ENCODE measurements around the gene LPIN1.

The LPIN1 gene

GRCh38 chr2:11746376-11746806 is at the start of gene LPIN1:
Gene LPIN1 (plus strand): TSS chr2:11746632. CDS start chr2:11765542, 18,910 bp downstream.
- DNase-seq (ENCODE audit: low read depth in 2 of 2) = peak; percentile 83 to 87

- no peak for DNase-seq (ENCODE audit: low read depth in 2 of 2)
Observed at GRCh38 chr2:11696736-11697102, 49.7 kb upstream of the LPIN1 start.

- DNase-seq (ENCODE audit: low read depth in 2 of 2) = no peak
Observed at GRCh38 chr2:11697103-11697871, 49.1 kb upstream of the LPIN1 start.

DNA sequence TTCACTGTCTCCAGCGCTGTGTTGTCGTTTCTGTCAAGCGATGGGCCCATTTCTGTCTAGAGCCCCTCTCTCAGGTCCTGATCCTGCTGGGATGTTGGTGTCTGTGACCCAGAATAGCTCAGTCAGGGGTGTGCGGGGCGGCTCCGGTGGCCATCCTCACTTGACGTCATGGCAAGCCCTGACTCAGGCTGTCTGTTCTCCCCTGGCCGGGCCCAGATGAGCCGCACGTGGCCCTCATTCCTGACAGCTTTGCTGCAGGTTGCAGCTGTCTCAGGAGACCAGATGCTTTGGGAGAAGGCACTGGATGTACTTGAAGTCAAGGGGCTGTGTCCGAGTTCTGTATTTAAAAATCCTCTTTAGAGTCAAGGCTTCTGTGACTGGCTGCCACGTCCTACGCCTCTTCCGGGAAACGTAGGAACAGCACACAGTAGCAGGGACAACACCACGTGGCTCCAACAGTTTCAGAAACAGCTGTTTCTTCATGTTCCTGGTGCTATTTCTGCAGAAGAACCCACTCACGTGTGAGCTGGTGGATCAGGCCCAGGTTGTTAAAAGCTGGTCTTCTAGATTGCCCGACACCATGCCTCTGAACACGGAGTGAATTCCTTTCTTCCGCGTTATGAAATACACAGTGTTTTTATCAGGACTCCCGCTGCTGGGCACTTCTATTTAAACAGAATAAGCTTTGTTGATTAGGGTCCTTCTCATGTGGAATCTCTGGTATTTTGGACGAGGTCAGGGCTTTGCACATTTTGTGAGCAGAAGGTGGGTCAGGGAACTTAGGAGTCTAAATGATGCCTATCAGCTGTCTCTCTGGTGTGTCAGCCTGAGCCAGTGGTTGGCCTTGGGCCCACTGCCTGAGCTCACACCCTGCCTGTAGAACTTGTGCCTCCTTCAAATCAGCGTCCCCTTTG is 48.2 kb upstream of the LPIN1 start:
- DNase-seq (ENCODE audit: low read depth in 2 of 2) = no peak

- no peak for DNase-seq (ENCODE audit: low read depth in 2 of 2)
Observed at GRCh38 chr2:11699686-11700670, 46.5 kb upstream of the LPIN1 start.

- no peak for DNase-seq (ENCODE audit: low read depth in 2 of 2)
Observed at GRCh38 chr2:11701206-11701605, 45.2 kb upstream of the LPIN1 start.

- DNase-seq (ENCODE audit: low read depth in 2 of 2) = no peak
Observed at GRCh38 chr2:11701751-11702301, 44.6 kb upstream of the LPIN1 start.

DNA sequence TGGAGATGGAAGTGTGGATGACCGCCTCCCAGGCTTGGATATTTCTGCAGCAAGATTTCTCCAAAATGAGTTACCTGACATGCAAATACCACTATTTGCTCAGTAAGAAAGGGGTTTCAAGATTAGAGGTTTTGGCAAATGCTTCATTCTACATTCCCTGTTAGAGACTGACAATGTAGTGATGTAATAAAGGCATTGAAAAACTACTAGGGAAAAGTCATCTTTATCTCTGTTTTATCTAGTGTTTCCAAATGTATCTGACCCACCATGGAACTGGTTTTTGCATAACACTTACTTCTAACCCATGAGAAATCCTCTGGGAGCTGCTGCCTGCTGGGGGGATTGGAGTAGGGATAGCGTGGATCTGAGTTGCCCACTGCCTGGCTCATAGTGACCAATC is 43.5 kb upstream of the LPIN1 start:
- DNase-seq (ENCODE audit: low read depth in 2 of 2) = no peak

- DNase-seq (ENCODE audit: low read depth in 2 of 2) = no peak
Observed at GRCh38 chr2:11703700-11704099, 42.7 kb upstream of the LPIN1 start.

DNA sequence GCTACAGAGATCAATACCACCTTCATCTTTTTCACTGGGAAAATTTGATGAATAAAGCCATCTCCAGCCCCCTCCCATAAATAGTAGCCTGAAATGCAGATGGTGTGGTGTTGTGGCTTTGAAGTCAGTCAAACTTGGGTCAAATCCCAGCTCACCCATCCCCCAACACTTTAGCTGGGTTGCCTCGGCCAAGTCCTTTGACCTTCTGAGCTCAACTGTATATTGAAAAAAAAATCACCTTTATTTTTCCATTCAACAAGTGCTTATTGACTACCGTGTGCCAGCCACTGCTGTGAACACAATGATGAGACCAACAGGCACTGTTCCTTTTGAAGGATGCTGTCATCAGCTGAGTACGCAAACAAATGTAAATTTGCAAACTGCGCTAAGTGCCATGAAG is 41.4 kb upstream of the LPIN1 start:
- no peak for DNase-seq (ENCODE audit: low read depth in 2 of 2)

GRCh38 chr2:11705711-11706110 is 40.7 kb upstream of the LPIN1 start:
- DNase-seq (ENCODE audit: low read depth in 2 of 2) = no peak

DNA sequence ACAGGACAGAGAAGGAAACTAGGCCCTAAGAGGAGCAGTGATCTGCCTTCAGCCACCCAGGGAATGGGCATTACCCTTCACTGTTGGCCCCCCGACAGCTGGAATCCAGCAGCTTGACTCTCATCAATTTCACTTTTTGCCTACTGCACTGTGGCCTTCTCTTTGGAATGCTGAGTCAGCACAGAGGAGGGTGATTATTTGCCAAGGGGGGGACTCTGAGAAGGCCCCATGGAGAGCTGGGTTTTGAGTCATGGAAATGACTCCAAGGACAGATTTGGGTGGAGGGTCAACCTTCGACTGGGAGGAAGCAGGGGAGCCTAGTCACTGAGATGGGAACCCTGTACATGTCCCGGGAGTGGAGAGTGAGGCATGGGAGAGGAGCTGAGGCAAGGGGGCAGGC is 38.3 kb upstream of the LPIN1 start:
- DNase-seq (ENCODE audit: low read depth in 2 of 2) = no peak

GRCh38 chr2:11709293-11709692 is 37.1 kb upstream of the LPIN1 start:
- DNase-seq (ENCODE audit: low read depth in 2 of 2) = no peak

DNA sequence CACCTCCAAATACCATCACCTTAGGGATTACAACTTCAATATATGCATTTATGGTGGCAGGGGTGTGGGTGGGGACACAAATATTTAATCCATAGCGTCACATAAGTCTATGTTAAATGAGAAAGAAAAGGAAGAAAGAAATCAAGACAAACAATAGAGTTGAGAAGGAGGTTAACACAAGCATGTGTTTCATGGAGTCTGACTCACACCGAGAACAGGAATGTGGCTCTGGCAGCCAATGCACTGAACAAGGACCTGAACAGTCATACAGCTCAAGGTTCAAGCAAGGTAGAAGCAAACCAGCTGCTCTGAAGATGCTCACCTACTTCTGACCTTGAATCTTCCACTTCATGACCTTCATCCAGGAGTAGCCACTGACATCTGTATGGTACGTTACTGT is 36.2 kb upstream of the LPIN1 start:
- no peak for DNase-seq (ENCODE audit: low read depth in 2 of 2)

- no peak for DNase-seq (ENCODE audit: low read depth in 2 of 2)
Observed at GRCh38 chr2:11710632-11711353, 35.6 kb upstream of the LPIN1 start.

DNA sequence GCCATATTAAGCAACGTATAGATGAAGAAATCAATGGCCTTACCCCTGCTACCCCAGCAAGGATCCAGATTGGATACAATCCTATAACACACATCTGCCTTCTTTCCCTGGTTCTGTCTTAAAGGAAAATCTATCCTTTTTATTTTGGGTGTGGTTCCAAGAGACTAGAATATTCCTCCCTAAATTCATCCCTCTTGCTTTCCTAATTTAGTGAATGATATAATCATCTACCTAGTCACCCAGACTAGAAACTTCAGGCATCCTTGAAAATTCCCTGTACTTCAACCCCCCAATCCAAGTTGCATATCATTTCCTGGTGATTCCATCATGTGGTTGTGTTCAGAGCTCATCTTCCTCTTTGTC is 35.1 kb upstream of the LPIN1 start:
- no peak for DNase-seq (ENCODE audit: low read depth in 2 of 2)

GRCh38 chr2:11711751-11712150 is 34.7 kb upstream of the LPIN1 start:
- DNase-seq (ENCODE audit: low read depth in 2 of 2) = no peak

DNA sequence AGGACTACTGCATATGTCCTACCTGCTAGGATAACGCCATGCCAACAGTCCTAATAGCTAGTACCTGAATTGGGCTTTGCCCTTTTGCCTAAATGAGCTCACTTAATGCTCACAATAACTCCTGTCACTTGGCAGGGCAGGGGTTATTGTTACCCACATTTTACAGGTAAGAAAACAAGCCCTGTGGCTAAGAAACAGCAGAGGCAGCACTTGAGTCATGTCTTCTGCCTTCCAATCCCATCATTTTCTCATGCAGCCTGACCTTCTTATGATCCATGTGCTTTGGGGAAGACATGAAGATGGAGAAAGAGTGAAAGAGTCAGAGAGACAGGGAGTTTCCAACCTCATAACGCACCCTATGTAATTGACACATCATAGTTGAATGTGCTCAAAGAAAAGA is 33.6 kb upstream of the LPIN1 start:
- no peak for DNase-seq (ENCODE audit: low read depth in 2 of 2)

DNA sequence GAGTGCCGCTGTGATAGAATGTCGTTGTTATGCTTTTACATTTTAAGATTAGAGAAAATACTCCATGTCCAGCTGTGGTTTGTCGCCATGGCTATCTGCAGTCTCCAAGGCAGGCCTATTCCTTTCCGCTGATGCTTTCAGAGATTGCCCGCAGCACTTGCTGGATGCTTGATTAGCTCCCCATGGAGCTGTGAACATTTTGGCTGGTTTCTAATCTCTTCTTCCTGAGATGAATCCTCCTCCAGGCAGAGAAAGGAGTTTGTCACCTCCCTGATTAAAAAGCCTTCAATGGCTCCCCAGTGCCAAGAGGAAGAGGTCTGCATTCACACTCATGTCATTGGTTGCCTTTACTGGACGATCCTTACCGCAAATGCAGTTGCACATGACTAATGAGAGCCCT is 32.6 kb upstream of the LPIN1 start:
- no peak for DNase-seq (ENCODE audit: low read depth in 2 of 2)

- DNase-seq (ENCODE audit: low read depth in 2 of 2) = no peak
Observed at GRCh38 chr2:11715987-11716652, 30.3 kb upstream of the LPIN1 start.

Data from stimulated activated CD4-positive, alpha-beta T cell treated with anti-CD3 and anti-CD28 coated beads, Interleukin-4, amount 100 ng/mL, for 48 hours (primary cell).